ENCODE measurements around the gene ILF3.
"Not testable (repeated sequence)": the region's sequence is repeated elsewhere in the genome, so short reads cannot be mapped to it uniquely, and the experiment has no call there.

The ILF3 gene

GRCh38 chr19:10643172-10643967 lies 10.8 kb upstream of the ILF3 start:
- DNase-seq: no peak

- DNase-seq: peak in 1 of 2 donors; percentile 49
These were observed 10.2 kb upstream of the ILF3 start for GRCh38 chr19:10643968-10644259.

- peak; percentile 66 to 85 for DNase-seq
These were observed 9.7 kb upstream of the ILF3 start for GRCh38 chr19:10644260-10645007.

- no peak for DNase-seq
These were observed 7.5 kb upstream of the ILF3 start for GRCh38 chr19:10646456-10647159.

GRCh38 chr19:10648360-10648759 lies 5.8 kb upstream of the ILF3 start:
- peak; percentile 84 to 93 for DNase-seq

GRCh38 chr19:10651851-10652250 lies 2.3 kb upstream of the ILF3 start:
- DNase-seq: no peak

- DNase-seq: no peak
These were observed 739 bp upstream of the ILF3 start for GRCh38 chr19:10653482-10653731.

GRCh38 chr19:10654610-10655456 lies 687 bp downstream of the ILF3 start:
- DNase-seq: peak; percentile 26 to 45

- DNase-seq: no peak
These were observed 1.5 kb downstream of the ILF3 start for GRCh38 chr19:10655457-10656312.

- no peak for DNase-seq
These were observed 6.2 kb downstream of the ILF3 start for GRCh38 chr19:10660346-10660745.

GRCh38 chr19:10661946-10662345 lies 7.8 kb downstream of the ILF3 start:
- DNase-seq: peak in 1 of 2 donors; percentile 27

GRCh38 chr19:10662384-10663251 lies 8.5 kb downstream of the ILF3 start:
- DNase-seq: peak; percentile 48 to 56

GRCh38 chr19:10663252-10663563 lies 9.1 kb downstream of the ILF3 start:
- not testable (repeated sequence) for DNase-seq

- DNase-seq: no peak
These were observed 13.7 kb downstream of the ILF3 start for GRCh38 chr19:10667867-10668266.

- no peak for DNase-seq
These were observed 15.1 kb downstream of the ILF3 start for GRCh38 chr19:10669246-10669645.

GRCh38 chr19:10670182-10670581 lies 16.0 kb downstream of the ILF3 start:
- DNase-seq: no peak

- DNase-seq: no peak
These were observed 17.0 kb downstream of the ILF3 start for GRCh38 chr19:10670876-10671804.

- DNase-seq: not testable (repeated sequence)
These were observed 17.8 kb downstream of the ILF3 start for GRCh38 chr19:10671922-10672321.

GRCh38 chr19:10675214-10675613 lies 21.1 kb downstream of the ILF3 start:
- DNase-seq: not testable (repeated sequence)

GRCh38 chr19:10677751-10678150 lies 23.6 kb downstream of the ILF3 start:
- DNase-seq: no peak

Measured in inflammatory macrophage treated with lipopolysaccharide for 1 hour (primary cell).